SK-N-SH (cell line): ENCODE results near the gene MYO16. TPM values are rescaled to one million over a fixed set of nuclear protein-coding genes. Genes with fewer than 3 reads are reported as not detected.

Experiments
- CTCF ChIA-PET: fragments of 300-600, 350-600 bp; formaldehyde crosslinking; extraction: SDS; loops from one replicate; lab custom pipeline; 2021; lab: Yijun Ruan, JAX
- POLR2A ChIA-PET: fragments of 350-600 bp; sonication (Branson Sonifier 250); formaldehyde crosslinking; extraction: SDS; loops from one replicate; lab custom pipeline; 2020; ENCODE audit warnings: antibody characterized with exemption, inconsistent platforms; lab: Yijun Ruan, JAX
- DNase-seq: peaks from one replicate; pipeline ENCODE4 v3.0.0; 2012
- H2AFZ ChIP-seq: fragments of 200-600 bp; sonication (generic); 2 replicates; pipeline ENCODE4 v1.8.1; 2016; ENCODE audit warnings: antibody characterized with exemption, mild to moderate bottlenecking, low read depth
- H3F3A ChIP-seq: fragments of 200-600 bp; sonication (generic); replicated peaks from 2 replicates; pipeline ENCODE3; 2016; ENCODE audit warnings: antibody characterized with exemption, mild to moderate bottlenecking; ENCODE audit not compliant: insufficient read depth
- H3K27ac ChIP-seq, 2 experiments: fragments of 200-500 bp in 1 of 2; fragments of 200-600 bp in 1 of 2; sonication (Bioruptor generic) in 1 of 2; sonication (generic), shearing (Covaris generic) in 1 of 2; 2 replicates each; pipeline versions ENCODE4 v1.5.1 to v1.6.1; 2014 to 2016; ENCODE audit warnings: low read depth in 2 of 2, inconsistent platforms in 1 of 2, low read length in 1 of 2, mild to moderate bottlenecking in 1 of 2, mixed read lengths in 1 of 2
- H3K27me3 ChIP-seq: fragments of 200-600 bp; sonication (generic), shearing (Covaris generic); 2 replicates; pipeline ENCODE4 v1.6.1; 2016; ENCODE audit warnings: mixed run types; ENCODE audit not compliant: insufficient read depth
- H3K36me3 ChIP-seq, 2 experiments: fragments of 200-500 bp in 1 of 2; fragments of 200-600 bp in 1 of 2; sonication (Bioruptor generic) in 1 of 2; sonication (generic) in 1 of 2; replicated peaks in 1 of 2; 2 replicates each; pipeline versions ENCODE3 to v1.5.1; 2014 to 2016; ENCODE audit warnings: low read length in 1 of 2, mild to moderate bottlenecking in 1 of 2; ENCODE audit not compliant: insufficient read depth in 2 of 2, control insufficient read depth in 1 of 2
- H3K4me1 ChIP-seq, 2 experiments: fragments of 200-500 bp in 1 of 2; fragments of 200-600 bp in 1 of 2; sonication (Bioruptor generic) in 1 of 2; sonication (generic), shearing (Covaris generic) in 1 of 2; 2 replicates each; pipeline versions ENCODE4 v1.5.1 to v1.6.1; 2014 to 2016; ENCODE audit warnings: low read depth in 1 of 2, low read length in 1 of 2, mixed run types in 1 of 2; ENCODE audit not compliant: insufficient read depth in 2 of 2, control insufficient read depth in 1 of 2
- H3K4me2 ChIP-seq: fragments of 200-600 bp; sonication (generic), shearing (Covaris generic); 2 replicates; pipeline ENCODE4 v1.6.1; 2017; ENCODE audit warnings: mixed run types
- H3K4me3 ChIP-seq, 2 experiments: fragments of 200-500 bp in 1 of 2; fragments of 200-600 bp in 1 of 2; sonication (Bioruptor generic) in 1 of 2; sonication (generic), shearing (Covaris generic) in 1 of 2; 2 replicates each; pipeline versions ENCODE4 v1.5.1 to v1.8.1; 2014 to 2016; ENCODE audit warnings: low read depth in 2 of 2, inconsistent platforms in 1 of 2, low read length in 1 of 2, mild to moderate bottlenecking in 1 of 2, mixed read lengths in 1 of 2, moderate library complexity in 1 of 2
- H3K79me2 ChIP-seq: fragments of 200-600 bp; sonication (generic); 2 replicates; pipeline ENCODE4 v1.8.1; 2017; ENCODE audit warnings: mild to moderate bottlenecking; ENCODE audit not compliant: insufficient read depth
- H3K9ac ChIP-seq: fragments of 200-600 bp; sonication (generic); 2 replicates; pipeline ENCODE4 v1.6.1; 2017; ENCODE audit warnings: mixed run types
- H3K9me2 ChIP-seq: fragments of 200-600 bp; sonication (generic); 2 replicates; pipeline ENCODE4 v1.6.1; 2017; ENCODE audit warnings: mixed run types
- H3K9me3 ChIP-seq: fragments of 200-600 bp; sonication (generic); 2 replicates; pipeline ENCODE4 v1.6.1; 2017; ENCODE audit warnings: mixed run types, mild to moderate bottlenecking, moderate library complexity
- H4K20me1 ChIP-seq: fragments of 200-600 bp; sonication (generic); 2 replicates; pipeline ENCODE4 v1.6.1; 2017; ENCODE audit warnings: mild to moderate bottlenecking, mixed run types; ENCODE audit not compliant: insufficient read depth
- CHD2 ChIP-seq: fragments of 150-350 bp; IDR thresholded peaks from 2 replicates; pipeline ENCODE4 v1.6.1; 2018; ENCODE audit warnings: low read length; ENCODE audit not compliant: partially characterized antibody
- CTCF ChIP-seq: fragments of 200-600 bp; sonication (generic); IDR thresholded peaks from 2 replicates; pipeline ENCODE4 v1.6.1; 2017; ENCODE audit warnings: antibody characterized with exemption, mild to moderate bottlenecking, moderate library complexity
- FOXJ3 ChIP-seq: sonication (generic); formaldehyde crosslinking; IDR thresholded peaks from 2 replicates; pipeline ENCODE4 v1.5.1; 2020; ENCODE audit warnings: mild to moderate bottlenecking, missing genetic modification reagents
- FOXM1 ChIP-seq: IDR thresholded peaks from 2 replicates; pipeline ENCODE4 v1.4.0; 2012; ENCODE audit warnings: low read depth, mild to moderate bottlenecking
- GABPA ChIP-seq: IDR thresholded peaks from 2 replicates; pipeline ENCODE4 v1.4.0; 2012; ENCODE audit warnings: low read depth, mild to moderate bottlenecking
- MXI1 ChIP-seq: IDR thresholded peaks from 2 replicates; pipeline ENCODE4 v1.6.1; 2012; ENCODE audit warnings: mild to moderate bottlenecking, low read depth, low read length, improper control_type of control experiment
- NFIC ChIP-seq: IDR thresholded peaks from 2 replicates; pipeline ENCODE4 v1.4.0; 2012; ENCODE audit warnings: borderline replicate concordance
- NRF1 ChIP-seq: IDR thresholded peaks from 2 replicates; pipeline ENCODE4 v1.6.1; 2012; ENCODE audit warnings: low read depth, mild to moderate bottlenecking, low read length
- PBX3 ChIP-seq: IDR thresholded peaks from 2 replicates; pipeline ENCODE4; 2012
- RAD21 ChIP-seq: IDR thresholded peaks from 2 replicates; pipeline ENCODE4 v1.6.1; 2012; ENCODE audit warnings: mild to moderate bottlenecking, low read length
- RCOR1 ChIP-seq: fragments of 150-350 bp; IDR thresholded peaks from 2 replicates; pipeline ENCODE4 v1.6.1; 2017; ENCODE audit warnings: antibody characterized with exemption, low read length
- RFX5 ChIP-seq: IDR thresholded peaks from 2 replicates; pipeline ENCODE4 v1.6.1; 2012; ENCODE audit warnings: mild to moderate bottlenecking, improper control_type of control experiment, low read length
- TAF1 ChIP-seq: IDR thresholded peaks from 2 replicates; pipeline ENCODE4 v1.6.1; 2012; ENCODE audit warnings: low read depth, mild to moderate bottlenecking, low read length, moderate library complexity, borderline replicate concordance
- TCF12 ChIP-seq: IDR thresholded peaks from 2 replicates; pipeline ENCODE4 v1.4.0; 2012
- TEAD4 ChIP-seq: IDR thresholded peaks from 2 replicates; pipeline ENCODE4 v1.4.0; 2012; ENCODE audit warnings: mild to moderate bottlenecking, borderline replicate concordance; ENCODE audit not compliant: insufficient read depth
- USF2 ChIP-seq: fragments of 150-350 bp; IDR thresholded peaks from 2 replicates; pipeline ENCODE4 v1.6.1; 2017; ENCODE audit warnings: antibody characterized with exemption, low read length, low read depth, borderline replicate concordance
- ZBTB33 ChIP-seq: IDR thresholded peaks from 2 replicates; pipeline ENCODE4 v1.4.0; 2012; ENCODE audit warnings: low read depth, borderline replicate concordance
- WGBS: methylation state at CpG from one replicate; pipeline ENCODE4 v1.1.6; 2017; ENCODE audit warnings: low lambda C conversion rate; 5-methylcytosine and 5-hydroxymethylcytosine counted together
- polyA plus RNA-seq, 3 experiments: library from polyadenylated mRNA; depleted of rRNA; stranded (reverse); fragments of >200 nt; gene quantifications; 2 replicates each; pipeline ENCODE4 v1.2.3, GENCODE V29; 2012

The MYO16 gene
- polyA plus RNA-seq, 1 of the 3 experiments (the other 2 are of a cell fraction) = 0.07 TPM

GRCh38 chr13:108920137-108920536, 290.7 kb downstream of the MYO16 start:
- Histone ChIP-seq H3K36me3 (no peaks in the 10 kb centered on the region), H3K4me3 (no peak overlapping the region), H3K9me3 (no peaks in the 10 kb centered on the region), H3K9me2 (no peaks in the 10 kb centered on the region), H3K27ac (no peak overlapping the region), H3K9ac (no peak overlapping the region), H3F3A (no peaks in the 10 kb centered on the region), H3K4me2 (no peak overlapping the region), H4K20me1 (no peaks in the 10 kb centered on the region), H3K27me3 (no peaks in the 10 kb centered on the region), H3K79me2 (no peaks in the 10 kb centered on the region), H2AFZ (no peak overlapping the region), H3K4me1 (peaks cover 5 to 18% of the 10 kb centered on the region in 2 experiments)
- WGBS = 83% methylated on average over 3 of the region's 4 CpGs
- CTCF ChIA-PET = interaction anchor here (1.1 kb wide), 1 partner anchor 1080 kb away, joined by 3 read pairs; no protein-coding TSS in a partner anchor
- TF ChIP-seq FOXJ3 (CRISPR knock-in tag) = no peak
- TF ChIP-seq FOXM1 = no peak
- TF ChIP-seq CHD2 = no peak
- TF ChIP-seq NRF1 = no peak
- no peak for TF ChIP-seq TEAD4
- no peak for TF ChIP-seq RCOR1
- TF ChIP-seq PBX3 = no peak
- no peak for TF ChIP-seq RFX5
- TF ChIP-seq GABPA = no peak
- no peak for TF ChIP-seq TCF12
- no peak for TF ChIP-seq TAF1
- DNase-seq = no peak
- POLR2A ChIA-PET = no interaction called here

- 22% methylated on average over 1 of the region's 1 CpG for WGBS
- POLR2A ChIA-PET = no interaction called here
Measured at GRCh38 chr13:108921238-108921637, 291.8 kb downstream of the MYO16 start.

More at GRCh38 chr13:108921238-108921637, 291.8 kb downstream of the MYO16 start:
- no peak overlapping the region for H3K4me2 ChIP-seq
- H3K9me2 ChIP-seq = no peaks in the 10 kb centered on the region
- no peak for DNase-seq
- no peak overlapping the region for H3K9ac ChIP-seq
- no peaks in the 10 kb centered on the region for H3F3A ChIP-seq
- peaks cover 0 to 7% of the 10 kb centered on the region in 2 experiments; a peak in 1 of 4 replicates for H3K4me1 ChIP-seq
- no peaks in the 10 kb centered on the region for H3K79me2 ChIP-seq
- no peak overlapping the region for H2AFZ ChIP-seq
- H3K4me3 ChIP-seq = no peak overlapping the region
- no peaks in the 10 kb centered on the region for H3K9me3 ChIP-seq
- H3K36me3 ChIP-seq = no peaks in the 10 kb centered on the region
- no peak overlapping the region for H3K27ac ChIP-seq
- CTCF ChIA-PET = no interaction called here
- TF ChIP-seq TEAD4 = no peak
- TF ChIP-seq TCF12 = no peak
- TF ChIP-seq RAD21 = no peak
- no peak for TF ChIP-seq CTCF
- no peak for TF ChIP-seq NRF1
- TF ChIP-seq USF2 = no peak
- no peak for TF ChIP-seq ZBTB33
- TF ChIP-seq NFIC = no peak
- TF ChIP-seq MXI1 = no peak
- TF ChIP-seq CHD2 = no peak
- H4K20me1 ChIP-seq = no peaks in the 10 kb centered on the region
- H3K27me3 ChIP-seq = no peaks in the 10 kb centered on the region
